Left colon (tissue), 2 donors: ENCODE data around the gene ATRX. TPM values are rescaled to one million over a fixed set of nuclear protein-coding genes. Genes with fewer than 3 reads are reported as not detected.
"Not testable (repeated sequence)": the region's sequence is repeated elsewhere in the genome, so short reads cannot be mapped to it uniquely, and the experiment has no call there.

ENCODE experiments used
- ATAC-seq: fragments of 200-7000 bp; cut with Tn5 transposase; one replicate; pipeline ENCODE4 v1.9.1; 2020; ENCODE audit warnings: mild to moderate bottlenecking, moderate library complexity
- DNase-seq, 2 donors: peaks; one replicate each; pipeline ENCODE4 v3.0.0-alpha.2; 2020
- intact Hi-C, 2 donors: fragments of 100-400 bp; cut with DNase I in 1 of 2; cut with micrococcal nuclease in 1 of 2; formaldehyde crosslinking; loops; one replicate each; pipeline versions ENCODE4 v1.11.2 to v1.14.0; 2022; cut with DNase I, micrococcal nuclease
- long read RNA-seq: library from polyadenylated mRNA; unstranded; transcript quantifications from one replicate; pipeline ENCODE4 v2.0.0, GENCODE V29; 2021
- total RNA-seq, 2 donors: library from RNA; stranded (reverse); fragmentation: NEBNext Ultra II Directional; extraction: Animal tissue kit (Norgen Biotek cat#: 25700); gene quantifications; one replicate each; pipeline ENCODE4 v1.2.1, GENCODE V29; 2021
- donor health status: DM: no; HTN: no; CAD: no.
- donor health status: DM: yes; HTN: yes; CAD: no.

The ATRX gene
- total RNA-seq = 10 to 100 TPM; 46.0 to 49.8 TPM
- long read RNA-seq, partial matches to known transcripts = 36 of 59 reads
- long read RNA-seq, other reads (novel, unspliced or antisense) = 18 of 59 reads

- DNase-seq (peak; percentile 70 to 73), ATAC-seq (peak; percentile 90)
- intact Hi-C loops = no loop called here
These were observed at the start of gene ATRX for GRCh38 chrX:77785486-77786364. TSS of gene ATRX (minus strand) at chrX:77786216. CDS start at chrX:77786001, 215 bp downstream.

GRCh38 chrX:77831544-77831943 is 45.5 kb upstream of the ATRX start:
- DNase-seq, intact Hi-C loops, ATAC-seq: not testable (repeated sequence)

GRCh38 chrX:77821989-77822388 is 36.0 kb upstream of the ATRX start:
- ATAC-seq, intact Hi-C loops, DNase-seq: not testable (repeated sequence)

- ATAC-seq (no peak), DNase-seq (no peak)
- intact Hi-C loops = no loop called here
These were observed 34.2 kb upstream of the ATRX start for GRCh38 chrX:77820091-77820727.

- intact Hi-C loops = no loop called here
- no peak for DNase-seq
- no peak for ATAC-seq
These were observed 28.2 kb upstream of the ATRX start for GRCh38 chrX:77814210-77814609.

- DNase-seq = no peak
- no peak for ATAC-seq
- intact Hi-C loops = no loop called here
These were observed 16.2 kb upstream of the ATRX start for GRCh38 chrX:77802201-77802600.

- DNase-seq (no peak), ATAC-seq (no peak)
- intact Hi-C loops = no loop called here
These were observed 9.1 kb upstream of the ATRX start for GRCh38 chrX:77795124-77795523.

- DNase-seq (no peak), ATAC-seq (no peak)
- intact Hi-C loops = no loop called here
These were observed 7.9 kb upstream of the ATRX start for GRCh38 chrX:77793946-77794345.

GRCh38 chrX:77788050-77788449 is 2.0 kb upstream of the ATRX start:
- intact Hi-C loops = no loop called here
- DNase-seq = no peak

GRCh38 chrX:77786365-77786680 is 307 bp upstream of the ATRX start:
- ATAC-seq (no peak), DNase-seq (no peak)
- intact Hi-C loops = no loop called here

More at GRCh38 chrX:77788050-77788449, 2.0 kb upstream of the ATRX start:
- peak; percentile 74 for ATAC-seq

GRCh38 chrX:77779695-77780094 is 6.3 kb downstream of the ATRX start:
- intact Hi-C loops = no loop called here
- ATAC-seq = no peak

GRCh38 chrX:77776659-77777058 is 9.4 kb downstream of the ATRX start:
- no peak for ATAC-seq
- no peak for DNase-seq
- intact Hi-C loops = no loop called here

More at GRCh38 chrX:77779695-77780094, 6.3 kb downstream of the ATRX start:
- DNase-seq = no peak

GRCh38 chrX:77771601-77772000 is 14.4 kb downstream of the ATRX start:
- intact Hi-C loops = no loop called here
- no peak for ATAC-seq
- DNase-seq = no peak

GRCh38 chrX:77768787-77769186 is 17.2 kb downstream of the ATRX start:
- DNase-seq = no peak
- no peak for ATAC-seq
- intact Hi-C loops = no loop called here

GRCh38 chrX:77766212-77766611 is 19.8 kb downstream of the ATRX start:
- DNase-seq, intact Hi-C loops, ATAC-seq: not testable (repeated sequence)

GRCh38 chrX:77755561-77755960 is 30.5 kb downstream of the ATRX start:
- no peak for ATAC-seq
- intact Hi-C loops = no loop called here
- DNase-seq = no peak

GRCh38 chrX:77753942-77754341 is 32.1 kb downstream of the ATRX start:
- ATAC-seq, DNase-seq, intact Hi-C loops: not testable (repeated sequence)

GRCh38 chrX:77749695-77750094 is 36.3 kb downstream of the ATRX start:
- no peak for DNase-seq
- ATAC-seq = no peak
- intact Hi-C loops = no loop called here

- intact Hi-C loops = no loop called here
- ATAC-seq = no peak
- DNase-seq = no peak
These were observed 42.3 kb downstream of the ATRX start for GRCh38 chrX:77743720-77744119.
